Suppressor macrophage treated with lipopolysaccharide for 4 hours (primary cell): ENCODE results near the gene FGFR1OP2.
A peak's percentile ranks its signal among the peaks of the same experiment; 100 is the strongest.

ENCODE experiments used
- DNase-seq: peaks from one replicate; pipeline ENCODE4 v3.0.0-alpha.2; 2020

FGFR1OP2 gene

GRCh38 chr12:27005495-27005894, 67.2 kb downstream of the FGFR1OP2 start:
- no peak for DNase-seq

GRCh38 chr12:27006797-27007467, 68.7 kb downstream of the FGFR1OP2 start:
- no peak for DNase-seq

GRCh38 chr12:27008081-27008480, 69.8 kb downstream of the FGFR1OP2 start:
- peak; percentile 24 for DNase-seq

GRCh38 chr12:27009881-27010301, 71.6 kb downstream of the FGFR1OP2 start:
- peak; percentile 22 for DNase-seq

- no peak for DNase-seq
These were observed 74.1 kb downstream of the FGFR1OP2 start for GRCh38 chr12:27012239-27012981.

- no peak for DNase-seq
These were observed 74.6 kb downstream of the FGFR1OP2 start for GRCh38 chr12:27012982-27013255.

GRCh38 chr12:27013611-27014084, 75.4 kb downstream of the FGFR1OP2 start:
- peak; percentile 13 for DNase-seq

- peak; percentile 96 for DNase-seq
These were observed 76.0 kb downstream of the FGFR1OP2 start, which contains the start of gene TM7SF3 for GRCh38 chr12:27014085-27014858. Gene TM7SF3 (minus strand): TSS chr12:27014384. CDS start chr12:27014168, 216 bp downstream.

GRCh38 chr12:27014859-27015729, 76.8 kb downstream of the FGFR1OP2 start:
- DNase-seq: no peak

GRCh38 chr12:27015730-27016076, 77.4 kb downstream of the FGFR1OP2 start:
- DNase-seq: peak; percentile 62
